Endodermal cell (in vitro differentiated cells): ENCODE measurements around the gene PIEZO2. TPM values are rescaled to one million over a fixed set of nuclear protein-coding genes. Genes with fewer than 3 reads are reported as not detected.
A peak's percentile ranks its signal among the peaks of the same experiment; 100 is the strongest.

Source experiments
- DNase-seq: peaks from one replicate; pipeline ENCODE4 v3.0.0-alpha.2; 2017
- H3K27ac ChIP-seq: 2 replicates; pipeline ENCODE4 v1.5.1; 2013; ENCODE audit warnings: mild to moderate bottlenecking, low read depth, low read length, moderate library complexity
- H3K27me3 ChIP-seq: 2 replicates; pipeline ENCODE4 v1.6.1; 2013; ENCODE audit warnings: mild to moderate bottlenecking, low read length, moderate library complexity; ENCODE audit not compliant: insufficient read depth, control insufficient read depth, poor library complexity, severe bottlenecking
- H3K36me3 ChIP-seq: 2 replicates; pipeline ENCODE4 v1.7.0; 2013; ENCODE audit warnings: mild to moderate bottlenecking, low read length, moderate library complexity; ENCODE audit not compliant: control insufficient read depth, insufficient read depth
- H3K4me1 ChIP-seq: one replicate; pipeline ENCODE4 v1.7.0; 2013; ENCODE audit warnings: low read length; ENCODE audit not compliant: control insufficient read depth, insufficient read depth
- H3K4me3 ChIP-seq: 2 replicates; pipeline ENCODE4 v1.5.1; 2013; ENCODE audit warnings: mild to moderate bottlenecking, low read length, moderate library complexity
- H3K9ac ChIP-seq: 2 replicates; pipeline ENCODE4 v1.6.1; 2013; ENCODE audit warnings: mild to moderate bottlenecking, low read length, moderate library complexity; ENCODE audit not compliant: poor library complexity, severe bottlenecking; ENCODE audit errors: extremely low read depth
- H3K9me3 ChIP-seq: 2 replicates; pipeline ENCODE4 v1.6.1; 2013; ENCODE audit warnings: mild to moderate bottlenecking, low read length, moderate library complexity; ENCODE audit not compliant: control insufficient read depth
- H3K27ac Mint-ChIP-seq: 2 replicates; pipeline ENCODE4 v1.8.0; 2020; ENCODE audit warnings: mixed read lengths
- H3K27me3 Mint-ChIP-seq: 2 replicates; pipeline ENCODE4 v1.8.0; 2021; ENCODE audit warnings: mild to moderate bottlenecking, mixed read lengths; ENCODE audit not compliant: insufficient read depth
- H3K36me3 Mint-ChIP-seq: 2 replicates; pipeline ENCODE4 v1.8.0; 2020; ENCODE audit warnings: low read depth, mixed read lengths
- H3K4me1 Mint-ChIP-seq: 2 replicates; pipeline ENCODE4 v1.8.0; 2020; ENCODE audit warnings: mixed read lengths
- H3K4me3 Mint-ChIP-seq: 2 replicates; pipeline ENCODE4 v1.8.0; 2020; ENCODE audit warnings: mild to moderate bottlenecking, moderate library complexity, mixed read lengths
- H3K9me3 Mint-ChIP-seq: 2 replicates; pipeline ENCODE4 v1.8.0; 2020; ENCODE audit warnings: mild to moderate bottlenecking, mixed read lengths
- WGBS, 2 experiments: methylation state at CpG; one replicate each; pipeline versions ENCODE4 v1.1.5 to v1.1.7; 2013; ENCODE audit warnings: missing lambda C conversion rate in 2 of 2, mixed read lengths in 1 of 2; ENCODE audit not compliant: insufficient coverage in 1 of 2, insufficient read length in 1 of 2; 5-methylcytosine and 5-hydroxymethylcytosine counted together
- total RNA-seq, 2 donors: library from RNA; stranded (reverse); fragmentation: NEBNext Ultra II Directional in 1 of 2; extraction: Animal tissue kit (Norgen Biotek cat#: 25700) in 1 of 2; gene quantifications; 2 replicates in 1 of 2; 3 replicates in 1 of 2; pipeline ENCODE4 v1.2.1, GENCODE V29; 2021
- TF ChIP-seq, protein P1 (sequence below): fragments of 200-600 bp; sonication (generic); conservative IDR thresholded peaks from 2 replicates; pipeline ENCODE4 v1.5.0; 2021; ENCODE audit warnings: antibody characterized with exemption, mild to moderate bottlenecking

Gene PIEZO2
- total RNA-seq, 2 donors from 2014 or later, result 7.3 to 12.1 TPM

- Histone ChIP-seq H3K27ac (no peak overlapping the region), H3K9ac (no peak overlapping the region), H3K4me1 (no peaks in the 10 kb centered on the region), H3K4me3 (no peak overlapping the region), H3K9me3 (peaks cover 18% of the 10 kb centered on the region), H3K27me3 (no peaks in the 10 kb centered on the region), H3K36me3 (no peaks in the 10 kb centered on the region)
- TF ChIP-seq, protein P1, sequence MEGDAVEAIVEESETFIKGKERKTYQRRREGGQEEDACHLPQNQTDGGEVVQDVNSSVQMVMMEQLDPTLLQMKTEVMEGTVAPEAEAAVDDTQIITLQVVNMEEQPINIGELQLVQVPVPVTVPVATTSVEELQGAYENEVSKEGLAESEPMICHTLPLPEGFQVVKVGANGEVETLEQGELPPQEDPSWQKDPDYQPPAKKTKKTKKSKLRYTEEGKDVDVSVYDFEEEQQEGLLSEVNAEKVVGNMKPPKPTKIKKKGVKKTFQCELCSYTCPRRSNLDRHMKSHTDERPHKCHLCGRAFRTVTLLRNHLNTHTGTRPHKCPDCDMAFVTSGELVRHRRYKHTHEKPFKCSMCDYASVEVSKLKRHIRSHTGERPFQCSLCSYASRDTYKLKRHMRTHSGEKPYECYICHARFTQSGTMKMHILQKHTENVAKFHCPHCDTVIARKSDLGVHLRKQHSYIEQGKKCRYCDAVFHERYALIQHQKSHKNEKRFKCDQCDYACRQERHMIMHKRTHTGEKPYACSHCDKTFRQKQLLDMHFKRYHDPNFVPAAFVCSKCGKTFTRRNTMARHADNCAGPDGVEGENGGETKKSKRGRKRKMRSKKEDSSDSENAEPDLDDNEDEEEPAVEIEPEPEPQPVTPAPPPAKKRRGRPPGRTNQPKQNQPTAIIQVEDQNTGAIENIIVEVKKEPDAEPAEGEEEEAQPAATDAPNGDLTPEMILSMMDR, result peak; percentile 53
- Mint-ChIP-seq H3K4me1 (no peaks in the 10 kb centered on the region), H3K36me3 (peaks cover 6% of the 10 kb centered on the region), H3K9me3 (peaks cover 18% of the 10 kb centered on the region), H3K27me3 (no peaks in the 10 kb centered on the region), H3K4me3 (no peak overlapping the region), H3K27ac (no peak overlapping the region)
- no peak for DNase-seq
- WGBS, 2 experiments, result 94% methylated on average over 7 to 10 of the region's 10 CpGs
Measured at GRCh38 chr18:11125492-11126315, 23.7 kb downstream of the PIEZO2 start.

DNA sequence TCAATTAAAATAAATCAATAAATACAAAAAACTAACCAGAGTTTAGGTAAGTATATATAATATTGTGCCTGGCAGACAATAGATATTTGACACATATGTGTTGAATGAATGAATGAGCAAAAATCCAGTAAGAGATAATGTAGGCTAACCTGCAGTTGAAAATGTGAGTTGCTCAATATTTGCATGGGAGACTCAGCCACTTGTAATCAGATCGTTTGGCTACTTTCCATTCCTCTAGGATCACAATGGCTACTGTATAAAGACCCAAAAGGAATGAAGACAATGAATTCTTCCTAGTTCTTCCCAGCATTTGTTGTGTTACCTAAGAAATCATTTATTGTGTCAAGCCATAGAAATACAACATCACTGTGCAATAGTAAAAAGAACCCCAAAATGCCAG is 25.3 kb downstream of the PIEZO2 start:
- Histone ChIP-seq H3K27me3 (no peaks in the 10 kb centered on the region), H3K4me1 (no peaks in the 10 kb centered on the region), H3K36me3 (no peaks in the 10 kb centered on the region), H3K9ac (no peak overlapping the region), H3K9me3 (peaks cover 7% of the 10 kb centered on the region), H3K27ac (no peak overlapping the region), H3K4me3 (no peak overlapping the region)
- H3K4me3 Mint-ChIP-seq, result no peak overlapping the region
- TF ChIP-seq, protein P1, result no peak
- no peaks in the 10 kb centered on the region for H3K4me1 Mint-ChIP-seq
- no peak overlapping the region for H3K27ac Mint-ChIP-seq
- H3K27me3 Mint-ChIP-seq, result no peaks in the 10 kb centered on the region
- DNase-seq, result no peak
- 76 to 100% methylated on average over 1 of the region's 1 CpG for WGBS, 2 experiments
- H3K9me3 Mint-ChIP-seq, result peaks cover 11% of the 10 kb centered on the region
- peaks cover 5% of the 10 kb centered on the region for H3K36me3 Mint-ChIP-seq

DNA sequence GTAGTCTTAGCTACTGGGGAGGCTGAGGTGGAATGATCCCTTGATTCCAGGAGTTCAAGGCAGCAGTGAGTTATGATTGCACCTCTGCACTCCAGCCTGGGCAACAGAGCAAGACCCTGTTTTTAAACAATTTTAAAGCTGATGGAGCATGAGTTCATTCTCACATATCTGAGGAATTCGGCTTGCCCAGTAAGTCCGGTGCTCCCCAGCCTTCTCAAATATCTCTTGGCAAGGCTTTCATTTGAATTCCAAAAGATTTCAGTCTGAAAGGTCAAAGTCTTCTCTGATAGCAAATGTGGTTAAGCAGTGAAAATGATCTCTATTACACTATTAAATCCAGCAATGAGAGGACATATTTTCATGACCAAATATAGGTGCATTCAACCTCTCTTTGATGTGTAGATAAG is 27.9 kb downstream of the PIEZO2 start:
- H3K27ac ChIP-seq, result no peak overlapping the region
- no peaks in the 10 kb centered on the region for H3K4me1 ChIP-seq
- no peak overlapping the region for H3K4me3 ChIP-seq
- H3K9me3 ChIP-seq, result no peaks in the 10 kb centered on the region
- Mint-ChIP-seq H3K4me1 (no peaks in the 10 kb centered on the region), H3K4me3 (no peak overlapping the region), H3K9me3 (no peaks in the 10 kb centered on the region), H3K27me3 (no peaks in the 10 kb centered on the region), H3K36me3 (no peaks in the 10 kb centered on the region), H3K27ac (no peak overlapping the region)
- DNase-seq, result no peak
- 97 to 100% methylated on average over 2 of the region's 2 CpGs for WGBS, 2 experiments
- no peaks in the 10 kb centered on the region for H3K36me3 ChIP-seq
- H3K9ac ChIP-seq, result no peak overlapping the region
- TF ChIP-seq, protein P1, result no peak
- H3K27me3 ChIP-seq, result no peaks in the 10 kb centered on the region
